Measurements from ENCODE around the gene USP40. TPM values are rescaled to one million over a fixed set of nuclear protein-coding genes. Genes with fewer than 3 reads are reported as not detected.
A peak's percentile ranks its signal among the peaks of the same experiment; 100 is the strongest.

Gene USP40
- total RNA-seq, 1 experiment from 2014 or later: 127 TPM

DNA sequence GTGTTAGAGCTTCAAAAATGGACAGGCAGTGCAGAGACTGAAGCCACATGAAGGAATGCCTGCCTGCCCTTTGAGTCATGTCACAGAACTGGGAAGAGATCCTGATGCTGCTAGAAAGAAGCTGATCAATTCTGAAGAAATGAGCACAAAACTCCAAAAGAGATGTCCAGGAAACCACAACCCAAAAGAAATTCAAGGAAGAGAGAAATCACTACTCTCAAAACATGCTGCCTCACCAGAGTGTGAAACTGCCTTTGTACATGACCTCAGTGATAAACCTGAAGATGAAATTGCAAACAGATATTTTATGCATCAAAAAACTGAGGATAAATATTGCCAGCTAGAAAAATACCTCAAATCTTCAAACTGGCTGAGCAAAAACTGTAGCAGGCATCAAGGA lies 20.5 kb downstream of the USP40 start:
- Histone ChIP-seq H3K9me2 (ENCODE audit: insufficient read depth) (no peaks in the 10 kb centered on the region; the same call in 1 of the 2 replicates), H3K36me3 (ENCODE audit: low read depth) (peaks cover 26% of the 10 kb centered on the region), H3K27me3 (ENCODE audit: insufficient read depth, low read depth) (no peaks in the 10 kb centered on the region), H3K9me3 (ENCODE audit: insufficient read depth, low read depth) (no peaks in the 10 kb centered on the region), H2AFZ (no peak overlapping the region), H3K4me3 (no peak overlapping the region), H4K20me1 (ENCODE audit: insufficient read depth) (no peaks in the 10 kb centered on the region), H3K27ac (no peak overlapping the region), H3K4me1 (replicated peaks; ENCODE audit: insufficient read depth) (0 out of 2 replicates have a peak, but pooled peaks cover 3% of the 10 kb centered on the region), H3K79me2 (ENCODE audit: low read depth) (no peaks in the 10 kb centered on the region), H3F3A (ENCODE audit: insufficient read depth, low read depth) (no peaks in the 10 kb centered on the region), H3K4me2 (no peak overlapping the region)
- ChIA-PET CTCF (no interaction called here), POLR2A (ENCODE audit: unreplicated experiment) (no interaction called here)
- intact Hi-C loops (cut with micrococcal nuclease; ENCODE audit: unreplicated experiment): no loop called here
- TF ChIP-seq EZH2 (IDR thresholded peaks at IDR 0.05; ENCODE audit: low read depth) (no peak), CTCF (conservative IDR thresholded peaks at IDR 0.05) (no peak)
- no peak for DNase-seq
- BruUV-seq (replicated peaks): no TSS peak

- Histone ChIP-seq H3K27me3 (ENCODE audit: insufficient read depth, low read depth) (no peaks in the 10 kb centered on the region), H3K27ac (no peak overlapping the region), H3K4me2 (no peak overlapping the region), H3K36me3 (ENCODE audit: low read depth) (peaks cover 41% of the 10 kb centered on the region), H4K20me1 (ENCODE audit: insufficient read depth) (no peaks in the 10 kb centered on the region), H3K9me3 (ENCODE audit: insufficient read depth, low read depth) (no peaks in the 10 kb centered on the region), H3K9me2 (ENCODE audit: insufficient read depth) (no peaks in the 10 kb centered on the region), H3K79me2 (ENCODE audit: low read depth) (no peaks in the 10 kb centered on the region), H3F3A (ENCODE audit: insufficient read depth, low read depth) (no peaks in the 10 kb centered on the region), H3K4me1 (replicated peaks; ENCODE audit: insufficient read depth) (0 out of 2 replicates have a peak, but pooled peaks cover 3% of the 10 kb centered on the region), H2AFZ (no peak overlapping the region), H3K4me3 (no peak overlapping the region)
- intact Hi-C loops (cut with micrococcal nuclease; ENCODE audit: unreplicated experiment): no loop called here
- ChIA-PET POLR2A (ENCODE audit: unreplicated experiment) (no interaction called here), CTCF (no interaction called here)
- no peak for DNase-seq
- BruUV-seq (replicated peaks): no TSS peak
- TF ChIP-seq EZH2 (IDR thresholded peaks at IDR 0.05; ENCODE audit: low read depth) (no peak), CTCF (conservative IDR thresholded peaks at IDR 0.05) (no peak)
Observed at GRCh38 chr2:233544200-233544610, 22.4 kb downstream of the USP40 start.

- Histone ChIP-seq H3K9me3 (ENCODE audit: insufficient read depth, low read depth) (no peaks in the 10 kb centered on the region), H3K4me1 (replicated peaks; ENCODE audit: insufficient read depth) (0 out of 2 replicates have a peak, but pooled peaks cover 3% of the 10 kb centered on the region), H3K4me3 (no peak overlapping the region), H3K36me3 (ENCODE audit: low read depth) (peaks cover 37% of the 10 kb centered on the region), H4K20me1 (ENCODE audit: insufficient read depth) (no peaks in the 10 kb centered on the region), H3K4me2 (no peak overlapping the region), H3K27me3 (ENCODE audit: insufficient read depth, low read depth) (no peaks in the 10 kb centered on the region), H3K27ac (no peak overlapping the region), H3F3A (ENCODE audit: insufficient read depth, low read depth) (no peaks in the 10 kb centered on the region), H3K79me2 (ENCODE audit: low read depth) (no peaks in the 10 kb centered on the region), H2AFZ (no peak overlapping the region), H3K9me2 (ENCODE audit: insufficient read depth) (no peaks in the 10 kb centered on the region)
- ChIA-PET POLR2A (ENCODE audit: unreplicated experiment) (no interaction called here), CTCF (interaction anchor here (0.7 kb wide), 1 partner anchor 340 kb away, joined by 3 read pairs; no protein-coding TSS in a partner anchor)
- BruUV-seq (replicated peaks): TSS peak; percentile 7
- peak in 1 of 2 experiments; percentile 65 for DNase-seq
- TF ChIP-seq CTCF (conservative IDR thresholded peaks at IDR 0.05): no peak
- no peak for TF ChIP-seq EZH2 (IDR thresholded peaks at IDR 0.05; ENCODE audit: low read depth)
- intact Hi-C loops (cut with micrococcal nuclease; ENCODE audit: unreplicated experiment): no loop called here
Observed at GRCh38 chr2:233542507-233542906, 24.1 kb downstream of the USP40 start.

All from PC-9 (cell line).